HG02610 (cell line): ENCODE measurements around the gene DOCK4.

ENCODE experiments used
- ATAC-seq: cut with Tn5 transposase; IDR thresholded peaks from one replicate; pipeline ENCODE4 v1.9.1; 2021; ENCODE audit warnings: mild to moderate bottlenecking, moderate library complexity; ENCODE audit not compliant: unreplicated experiment

The DOCK4 gene

DNA sequence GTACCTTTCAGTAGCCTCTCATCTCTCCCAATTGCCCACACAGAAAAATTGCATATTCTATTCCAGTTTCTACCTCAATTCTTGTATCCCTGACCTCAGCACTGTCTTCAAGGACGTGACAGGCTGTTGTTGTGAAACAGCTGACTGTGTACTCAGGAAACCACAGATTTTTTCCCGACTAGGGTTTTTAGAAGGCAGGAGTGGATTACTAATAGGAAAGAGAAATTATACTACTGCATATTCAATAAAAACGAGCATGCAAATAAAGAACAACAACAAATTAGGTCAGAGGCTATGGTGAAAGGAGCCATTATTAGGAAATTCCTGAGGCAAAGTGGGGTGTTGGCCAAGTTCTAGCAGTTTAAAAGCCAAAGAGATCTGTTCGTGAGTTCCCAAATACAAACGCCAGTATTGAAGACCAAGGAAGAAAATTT lies 93.4 kb downstream of the DOCK4 start:
- ATAC-seq = no peak

- ATAC-seq = no peak
Observed at GRCh38 chr7:112110651-112111050, 95.5 kb downstream of the DOCK4 start.

DNA sequence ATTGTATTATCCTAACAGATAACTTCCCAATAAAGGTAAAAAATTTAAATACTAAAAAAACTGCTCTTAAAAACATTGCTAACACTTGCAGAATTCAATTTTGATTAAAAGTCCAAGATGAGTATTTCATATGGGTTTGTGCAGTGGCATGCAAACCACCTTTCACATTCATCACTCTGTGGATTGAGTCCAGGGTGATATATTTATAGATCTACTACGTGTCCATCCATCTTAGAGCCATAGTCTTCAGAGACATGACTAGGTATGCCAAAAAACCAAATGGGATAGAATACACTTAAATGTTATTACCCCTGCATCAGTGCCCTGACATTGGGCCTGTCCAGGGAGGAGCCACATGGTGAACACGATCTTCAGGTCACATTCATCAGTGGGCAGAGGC lies 96.0 kb downstream of the DOCK4 start:
- no peak for ATAC-seq

GRCh38 chr7:112108981-112109380 lies 97.2 kb downstream of the DOCK4 start:
- no peak for ATAC-seq

GRCh38 chr7:112105584-112106530 lies 100.3 kb downstream of the DOCK4 start:
- no peak for ATAC-seq

DNA sequence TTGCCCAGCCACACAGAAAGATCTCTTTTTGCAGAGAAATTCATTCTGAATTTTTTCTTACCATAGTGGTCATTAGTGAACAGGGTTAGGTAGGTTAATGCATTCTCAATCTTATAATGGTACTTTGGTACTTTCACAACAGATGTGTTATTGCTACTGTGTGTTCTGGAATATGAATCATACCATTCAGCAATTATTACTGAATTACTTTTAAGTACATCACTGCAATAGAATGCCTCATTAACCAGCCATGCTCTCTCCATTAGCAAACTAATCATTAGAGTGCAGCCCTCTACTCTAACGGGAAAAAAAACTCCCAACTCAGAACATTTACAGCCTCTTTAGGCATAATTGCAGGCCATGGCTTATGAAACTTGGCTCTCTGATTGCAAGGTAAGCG lies 102.1 kb downstream of the DOCK4 start:
- no peak for ATAC-seq

- ATAC-seq = no peak
Observed at GRCh38 chr7:112103246-112103645, 103.0 kb downstream of the DOCK4 start.

GRCh38 chr7:112101201-112101846 lies 104.9 kb downstream of the DOCK4 start:
- no peak for ATAC-seq

DNA sequence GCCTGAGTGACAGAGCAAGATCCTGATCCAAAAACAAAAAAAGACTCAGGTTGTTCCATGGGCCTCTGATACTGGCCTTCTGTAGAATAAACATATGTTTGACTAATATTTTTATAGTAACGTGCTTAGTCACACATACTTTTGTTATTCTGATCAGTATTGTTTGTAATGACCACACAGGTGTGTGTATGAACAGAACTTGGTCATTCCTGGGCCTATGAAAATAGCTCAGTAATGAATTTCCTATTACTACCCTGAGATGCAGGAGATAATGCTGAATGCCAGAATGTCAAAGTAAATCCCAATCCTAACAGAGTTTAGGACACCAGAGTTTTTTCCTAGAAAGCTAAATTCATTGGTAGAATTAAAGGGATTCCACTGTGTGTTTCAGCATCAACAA lies 108.7 kb downstream of the DOCK4 start:
- no peak for ATAC-seq

GRCh38 chr7:112093409-112093808 lies 112.8 kb downstream of the DOCK4 start:
- ATAC-seq = no peak

GRCh38 chr7:112092709-112093395 lies 113.3 kb downstream of the DOCK4 start:
- ATAC-seq = no peak

DNA sequence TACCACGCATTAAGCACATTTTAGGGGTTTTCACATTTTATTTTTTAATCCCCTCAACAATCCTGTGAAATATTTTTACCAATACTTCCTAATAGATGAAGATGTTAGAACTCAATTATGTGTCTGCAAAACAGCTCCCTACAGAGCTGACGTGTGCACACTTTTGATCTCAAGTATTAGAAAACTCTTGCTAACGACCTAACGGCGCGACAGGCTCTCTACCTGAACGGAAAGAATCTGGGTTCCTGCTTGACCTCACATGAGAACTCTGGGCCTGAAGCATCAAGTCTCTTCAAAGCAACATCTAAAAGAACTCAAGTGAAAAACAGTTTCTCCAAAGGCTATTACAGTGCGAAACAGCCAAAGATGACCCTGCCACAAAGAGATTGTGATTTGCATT lies 113.9 kb downstream of the DOCK4 start:
- ATAC-seq = no peak

- no peak for ATAC-seq
Observed at GRCh38 chr7:112091768-112092167, 114.4 kb downstream of the DOCK4 start.

DNA sequence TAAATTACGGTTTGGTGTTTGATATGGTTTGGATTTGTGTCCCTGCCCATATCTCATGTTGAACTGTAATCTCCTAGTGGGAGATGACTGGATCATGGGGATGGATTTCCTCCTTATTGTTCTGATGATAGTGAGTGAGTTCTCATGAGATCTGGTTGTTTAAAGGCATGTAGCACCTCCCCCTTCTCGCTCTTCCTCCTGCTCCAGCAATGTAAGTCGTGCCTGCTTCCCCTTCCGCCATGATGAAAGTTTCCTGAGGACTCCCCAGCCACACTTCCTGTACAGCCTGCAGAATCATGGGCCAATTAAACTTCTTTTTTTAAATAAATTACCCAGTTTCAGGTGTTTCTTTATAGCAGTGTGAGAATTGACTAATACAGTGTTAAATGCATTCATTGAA lies 116.6 kb downstream of the DOCK4 start:
- no peak for ATAC-seq

DNA sequence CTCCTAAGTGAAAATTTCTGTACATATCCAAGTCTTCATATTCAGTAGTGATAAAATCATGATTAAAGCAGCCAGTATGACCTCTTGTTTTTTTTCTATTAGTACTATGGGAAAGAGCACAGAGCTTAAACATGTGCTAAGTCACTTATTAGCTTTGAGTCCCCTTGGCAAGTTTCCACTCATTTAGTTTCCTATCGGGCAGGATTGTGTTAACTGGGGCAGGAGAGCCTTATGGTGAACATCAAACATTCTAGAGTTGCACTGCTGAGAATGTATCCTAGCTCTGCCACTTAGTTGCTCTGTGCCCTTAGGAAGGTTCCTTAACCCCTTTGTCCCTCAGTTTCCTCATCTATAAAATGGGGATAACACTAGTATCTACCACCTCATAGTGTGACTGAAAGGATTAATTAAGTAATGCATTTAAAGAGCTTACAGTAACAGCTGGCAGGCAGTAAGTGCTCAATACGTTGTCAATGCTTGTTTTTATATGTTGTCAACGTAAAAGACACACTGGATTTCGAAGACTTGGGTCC lies 117.6 kb downstream of the DOCK4 start:
- no peak for ATAC-seq

DNA sequence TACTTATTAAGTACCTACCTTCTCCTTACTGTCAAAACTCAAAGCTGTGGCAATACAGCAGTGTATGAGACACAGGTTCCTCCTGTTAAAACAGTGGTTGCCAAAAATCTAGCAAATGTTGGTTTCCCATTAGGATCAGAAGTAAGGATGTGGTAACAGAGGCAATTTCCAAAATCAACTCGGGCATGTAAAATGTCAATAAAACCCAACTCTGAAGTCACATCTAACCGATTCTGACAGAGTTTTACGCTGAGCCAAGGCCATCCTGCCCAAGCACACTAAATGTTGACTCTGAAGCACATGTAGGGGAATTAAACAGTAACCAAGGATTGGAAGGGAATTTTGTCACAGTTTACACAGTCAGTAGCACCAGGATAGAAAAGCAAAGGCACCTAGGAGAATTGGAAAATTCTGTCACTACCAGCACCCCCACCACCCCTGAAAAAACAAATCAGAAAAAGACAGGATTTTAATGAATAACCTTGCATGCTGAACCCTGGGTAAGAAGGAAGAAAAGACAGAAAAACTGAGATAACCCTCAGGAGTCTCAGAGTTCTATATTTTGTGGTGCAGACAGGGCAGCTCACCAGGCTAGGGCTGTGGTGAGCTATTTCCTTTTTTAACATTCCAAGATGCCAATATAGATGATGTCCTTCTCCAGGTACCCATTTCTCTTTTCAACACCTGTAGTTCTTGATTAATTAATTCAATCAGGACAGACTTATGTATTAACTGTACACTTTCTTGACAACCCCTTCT lies 119.5 kb downstream of the DOCK4 start:
- no peak for ATAC-seq

- ATAC-seq = peak; percentile 76
Observed at GRCh38 chr7:112084520-112084971, 121.7 kb downstream of the DOCK4 start.

GRCh38 chr7:112083776-112084355 lies 122.3 kb downstream of the DOCK4 start:
- no peak for ATAC-seq

DNA sequence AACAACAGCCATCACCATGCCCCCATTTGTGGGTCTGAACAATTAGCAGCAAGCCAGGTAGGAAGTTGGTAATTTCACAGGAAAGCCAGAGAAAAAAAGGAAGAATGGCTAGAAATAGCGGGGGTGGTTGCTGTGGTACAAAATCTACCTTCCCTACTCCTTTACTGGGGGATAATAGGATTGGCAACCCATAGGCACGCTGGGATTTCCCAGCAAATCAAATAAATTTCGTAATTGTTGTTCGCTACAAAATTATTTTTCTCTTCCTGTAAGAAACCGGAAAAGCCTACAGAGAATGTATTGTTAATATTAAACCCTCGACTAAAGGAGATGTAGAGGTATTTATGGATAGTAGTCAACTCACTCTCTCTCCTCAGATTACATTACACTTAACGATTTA lies 123.9 kb downstream of the DOCK4 start:
- no peak for ATAC-seq

GRCh38 chr7:112081778-112082177 lies 124.4 kb downstream of the DOCK4 start:
- ATAC-seq = no peak
